ENCODE data around the gene YPEL1.

DNA sequence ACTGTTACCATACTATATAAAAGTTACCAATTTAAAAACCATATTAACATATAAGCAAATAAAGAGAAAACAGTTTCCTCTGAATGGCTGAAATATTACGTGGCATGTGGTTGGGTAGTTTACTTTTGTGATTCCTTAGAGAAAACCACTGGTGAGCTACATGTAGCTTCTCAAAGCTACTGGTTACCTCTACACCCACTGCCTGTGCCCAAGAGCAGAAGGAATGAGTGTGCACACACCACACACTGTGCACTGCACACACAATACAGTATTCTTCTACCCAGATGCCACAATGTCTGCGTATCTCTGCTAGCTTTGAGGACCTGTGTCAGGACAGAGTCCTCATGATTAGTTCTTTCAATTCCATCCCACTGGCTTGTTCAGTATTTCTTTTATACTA, 25.5 kb upstream of the YPEL1 start:
- TF ChIP-seq POLR2AphosphoS5 (IDR thresholded peaks at IDR 0.05; ENCODE audit: low read depth, low read length) (no peak), JUNB (CRISPR knock-in tag; IDR thresholded peaks at IDR 0.05; ENCODE audit: borderline replicate concordance) (no peak), RFX5 (IDR thresholded peaks at IDR 0.05; ENCODE audit: low read depth, low read length) (no peak), SUZ12 (IDR thresholded peaks at IDR 0.05; ENCODE audit: low read depth, low read length) (no peak), KMT2B (CRISPR knock-in tag; IDR thresholded peaks at IDR 0.05) (no peak), FOXP1 (IDR thresholded peaks at IDR 0.05) (no peak), FOXP1 (CRISPR knock-in tag; IDR thresholded peaks at IDR 0.05) (no peak), ZNF205 (CRISPR knock-in tag; IDR thresholded peaks at IDR 0.05) (no peak), PATZ1 (CRISPR knock-in tag; IDR thresholded peaks at IDR 0.05) (no peak), MXI1 (IDR thresholded peaks at IDR 0.05; ENCODE audit: borderline replicate concordance, low read depth, low read length) (no peak), CHD2 (IDR thresholded peaks at IDR 0.05; ENCODE audit: low read depth, low read length) (no peak), EP300 (IDR thresholded peaks at IDR 0.05; ENCODE audit: low read depth in 2 of 2, low read length in 2 of 2) (no peak), EP300 (CRISPR knock-in tag; IDR thresholded peaks at IDR 0.05; ENCODE audit: borderline replicate concordance) (no peak), ZSCAN29 (CRISPR knock-in tag; conservative IDR thresholded peaks at IDR 0.05) (no peak), ZSCAN25 (CRISPR knock-in tag; IDR thresholded peaks at IDR 0.05) (no peak), ZNF556 (CRISPR knock-in tag; IDR thresholded peaks at IDR 0.05; ENCODE audit: borderline replicate concordance) (no peak)

All from HepG2 (cell line).